ENCODE results near the gene DNAAF5.

The DNAAF5 gene

DNA sequence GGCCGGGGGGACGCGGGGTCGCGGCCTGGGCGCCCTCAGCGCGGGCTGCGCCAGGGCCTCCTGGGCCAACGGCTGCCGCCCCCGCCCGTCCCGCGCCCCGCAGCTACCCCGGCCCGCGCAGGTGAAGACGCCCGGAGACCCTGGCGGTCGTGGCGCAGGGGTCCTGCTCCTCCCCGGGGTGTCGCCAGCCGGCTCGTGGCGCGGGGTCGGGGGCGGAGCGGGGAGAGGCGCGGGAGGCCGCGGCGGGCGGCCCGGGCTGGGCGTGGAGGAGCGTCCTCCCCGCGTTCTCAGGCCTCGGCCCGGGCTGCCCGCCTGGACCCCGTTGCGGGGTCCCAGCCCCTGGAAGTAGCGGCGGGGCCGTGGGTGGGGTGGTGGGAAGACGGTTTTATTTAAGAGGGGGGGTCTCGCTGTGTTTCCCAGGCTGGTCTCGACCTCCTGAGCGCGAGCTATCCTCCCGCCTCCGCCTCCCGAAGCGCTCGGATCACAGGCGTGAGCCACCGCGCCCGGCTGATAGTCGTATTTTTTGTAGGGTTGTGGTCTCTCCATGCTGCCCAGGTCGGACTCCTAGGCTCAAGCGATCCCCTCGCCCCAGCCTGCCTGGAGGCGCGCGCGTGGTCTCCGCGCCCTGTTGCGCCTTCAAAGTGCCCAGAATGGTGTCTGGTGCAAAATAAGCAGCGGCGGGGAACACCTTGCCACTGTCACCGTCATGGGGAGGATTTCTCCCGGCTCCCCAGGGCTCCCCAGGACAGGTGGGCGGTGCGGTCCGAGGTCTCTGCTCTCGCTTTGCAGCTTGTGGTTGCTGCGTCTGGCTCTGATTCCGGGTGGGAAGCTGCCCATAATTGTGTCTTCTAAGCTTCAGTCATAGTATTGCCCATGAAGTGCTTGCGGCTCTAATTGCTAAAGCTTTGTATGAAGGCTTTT lies 90.5 kb downstream of the DNAAF5 start:
- Histone ChIP-seq H3K27ac (peak overlapping the region; percentile 85), H4K20me1 (peaks cover 76% of the 10 kb centered on the region), H3K4me1 (peaks cover 75% of the 10 kb centered on the region)

DNA sequence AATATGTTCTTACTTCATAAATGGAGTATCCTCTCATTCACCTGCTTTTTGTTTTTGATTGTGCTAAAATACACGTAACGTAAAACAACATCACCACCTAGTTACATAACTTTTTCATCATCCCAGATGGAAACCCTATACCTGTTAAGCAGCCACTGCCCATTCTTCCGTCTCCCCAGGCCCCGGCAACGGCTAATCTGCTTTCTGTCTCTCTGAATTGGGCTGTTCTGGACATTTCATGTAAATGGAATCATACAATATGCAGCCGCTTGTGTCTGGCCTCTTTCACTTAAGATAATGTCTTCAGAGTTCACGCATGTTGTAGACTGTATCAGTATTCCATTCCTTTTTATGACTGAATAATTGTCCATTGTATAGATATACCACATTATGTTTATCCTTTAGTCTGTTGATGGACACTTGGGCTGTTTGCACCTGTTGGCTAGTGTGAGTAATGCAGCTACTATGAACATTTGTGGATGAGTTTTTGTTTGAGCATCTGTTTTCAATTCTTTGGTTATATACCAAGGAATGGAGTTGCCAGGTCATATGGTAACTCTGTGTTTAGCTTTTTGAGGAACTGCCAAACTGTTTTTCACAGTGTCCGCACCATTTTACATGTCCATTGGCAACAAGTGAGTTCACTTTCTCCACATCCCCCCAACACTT lies 91.7 kb downstream of the DNAAF5 start:
- peaks cover 15% of the 10 kb centered on the region for H3K36me3 ChIP-seq
- H3K27me3 ChIP-seq, result no peaks in the 10 kb centered on the region
- H4K20me1 ChIP-seq, result peaks cover 77% of the 10 kb centered on the region
- H3K4me3 ChIP-seq, result peak overlapping the region; percentile 92; the same call in 1 of the 2 replicates
- no peak overlapping the region for H3K9ac ChIP-seq
- no peak overlapping the region for H3K27ac ChIP-seq
- peak overlapping the region; percentile 99 for H3K4me2 ChIP-seq
- TF ChIP-seq Cebpa-rat (IDR thresholded peaks at IDR 0.05), result no peak
- no peaks in the 10 kb centered on the region for H3K9me3 ChIP-seq
- peaks cover 70% of the 10 kb centered on the region for H3K4me1 ChIP-seq

More for the DNA sequence above, 90.5 kb downstream of the DNAAF5 start:
- Histone ChIP-seq H3K4me2 (peak overlapping the region; percentile 99), H3K9me3 (no peaks in the 10 kb centered on the region), H3K4me3 (peak overlapping the region; percentile 92), H3K36me3 (peaks cover 6% of the 10 kb centered on the region; the same call in 1 of the 2 replicates), H3K9ac (peak overlapping the region; percentile 84), H3K27me3 (no peaks in the 10 kb centered on the region)
- TF ChIP-seq Cebpa-rat (IDR thresholded peaks at IDR 0.05), result no peak

DNA sequence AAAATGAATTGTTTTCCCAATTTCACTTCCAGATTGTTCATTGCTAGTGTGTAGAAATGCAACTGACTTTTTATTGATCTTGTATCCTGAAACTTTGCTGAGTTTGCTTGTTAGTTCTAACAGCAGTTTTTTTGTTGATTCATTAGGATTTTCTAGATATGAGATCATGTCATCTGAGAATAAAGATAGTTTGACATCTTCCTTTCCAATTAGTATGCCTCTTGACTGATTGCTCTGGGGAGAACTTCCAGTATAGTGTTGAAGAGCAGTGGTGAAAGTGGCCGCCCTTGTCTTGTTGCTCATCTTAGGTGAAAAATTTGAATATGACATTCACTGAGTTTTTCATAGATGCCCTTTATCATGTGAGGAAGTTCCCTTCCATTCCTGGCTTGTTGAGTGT lies 93.8 kb downstream of the DNAAF5 start:
- H3K27me3 ChIP-seq, result no peaks in the 10 kb centered on the region
- H3K36me3 ChIP-seq, result peaks cover 23% of the 10 kb centered on the region
- H4K20me1 ChIP-seq, result peaks cover 87% of the 10 kb centered on the region
- H3K4me2 ChIP-seq, result no peak overlapping the region
- H3K4me1 ChIP-seq, result peaks cover 70% of the 10 kb centered on the region
- no peak overlapping the region for H3K4me3 ChIP-seq
- no peak overlapping the region for H3K9ac ChIP-seq
- no peak for TF ChIP-seq Cebpa-rat (IDR thresholded peaks at IDR 0.05)
- no peak overlapping the region for H3K27ac ChIP-seq
- H3K9me3 ChIP-seq, result no peaks in the 10 kb centered on the region

DNA sequence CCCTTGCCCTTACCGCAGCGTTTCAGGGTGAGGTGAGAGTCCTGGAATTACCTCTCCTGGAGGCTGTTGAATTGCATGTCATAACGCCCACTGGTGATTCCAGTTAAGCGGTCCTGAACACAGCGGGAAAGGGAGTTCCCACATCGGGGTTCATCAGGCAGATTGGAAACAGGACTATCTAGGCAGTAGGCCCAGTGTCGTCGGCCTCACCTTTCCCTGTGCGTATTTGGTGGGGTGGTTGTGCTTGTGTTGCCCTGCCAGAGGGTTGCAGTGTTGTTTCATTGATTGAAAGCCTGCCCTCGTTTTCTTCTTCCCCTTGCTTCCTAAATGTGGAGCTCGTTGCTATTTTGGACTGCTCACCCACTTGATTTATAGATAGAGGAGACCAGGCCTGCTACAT lies 95.2 kb downstream of the DNAAF5 start:
- no peak overlapping the region for H3K27ac ChIP-seq
- no peak for TF ChIP-seq Cebpa-rat (IDR thresholded peaks at IDR 0.05)
- no peaks in the 10 kb centered on the region for H3K9me3 ChIP-seq
- peaks cover 29% of the 10 kb centered on the region for H3K36me3 ChIP-seq
- H3K4me3 ChIP-seq, result no peak overlapping the region
- peaks cover 76% of the 10 kb centered on the region for H3K4me1 ChIP-seq
- no peaks in the 10 kb centered on the region for H3K27me3 ChIP-seq
- H3K4me2 ChIP-seq, result peak overlapping the region; percentile 15; the same call in 1 of the 2 replicates
- H4K20me1 ChIP-seq, result peaks cover 100% of the 10 kb centered on the region
- H3K9ac ChIP-seq, result 0 out of 2 replicates have a peak overlapping the region, but pooled peaks have one; percentile 35

DNA sequence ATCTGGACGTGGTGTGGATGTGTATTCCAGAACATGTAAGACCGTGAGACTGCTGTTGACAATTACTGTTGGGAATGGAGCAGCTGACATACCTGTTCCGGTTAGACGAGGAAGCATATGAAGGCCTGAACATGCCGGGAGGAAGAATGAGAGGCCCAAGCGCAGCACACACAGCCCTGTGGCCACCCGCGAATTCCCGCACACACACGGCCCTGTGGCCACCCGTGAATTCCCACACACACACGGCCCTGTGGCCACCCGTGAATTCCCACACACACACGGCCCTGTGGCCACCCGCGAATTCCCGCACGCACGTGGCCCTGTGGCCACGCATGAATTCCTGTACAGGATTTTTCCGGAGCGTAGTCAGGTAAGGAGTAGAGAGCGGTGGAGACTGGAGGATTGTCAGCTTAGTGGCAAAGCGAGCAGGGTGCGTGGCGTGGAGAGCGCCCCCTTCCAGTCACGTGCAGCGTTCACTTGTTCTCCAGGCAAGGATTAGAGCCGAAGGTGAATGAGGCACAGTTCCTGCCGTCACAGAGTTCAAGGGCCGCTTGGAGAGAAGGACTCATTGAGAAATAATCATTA lies 96.3 kb downstream of the DNAAF5 start:
- H3K27ac ChIP-seq, result no peak overlapping the region
- peaks cover 100% of the 10 kb centered on the region for H4K20me1 ChIP-seq
- no peak overlapping the region for H3K4me3 ChIP-seq
- peaks cover 29% of the 10 kb centered on the region for H3K36me3 ChIP-seq
- peaks cover 74% of the 10 kb centered on the region for H3K4me1 ChIP-seq
- no peaks in the 10 kb centered on the region for H3K27me3 ChIP-seq
- no peak overlapping the region for H3K4me2 ChIP-seq
- no peak for TF ChIP-seq Cebpa-rat (IDR thresholded peaks at IDR 0.05)
- no peak overlapping the region for H3K9ac ChIP-seq
- no peaks in the 10 kb centered on the region for H3K9me3 ChIP-seq

DNA sequence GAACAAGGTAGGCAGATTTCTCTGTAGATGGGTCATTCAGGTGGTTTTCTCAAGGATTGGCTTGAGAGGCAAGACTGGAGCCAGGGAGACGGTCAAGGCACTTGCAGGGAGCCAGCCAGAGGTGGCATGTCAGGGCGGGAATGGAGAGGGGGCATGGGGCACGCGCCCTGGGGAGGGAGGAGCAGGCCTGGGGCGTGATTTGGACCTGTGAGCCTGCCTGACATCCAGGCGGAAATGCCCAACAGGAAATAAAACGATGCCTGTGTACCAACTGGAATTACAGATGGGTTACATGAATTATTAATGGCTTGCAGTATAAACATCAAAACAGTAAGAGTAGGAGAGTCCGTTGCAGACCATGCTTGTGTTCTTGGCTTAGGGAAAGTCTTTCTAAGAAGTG lies 97.2 kb downstream of the DNAAF5 start:
- Histone ChIP-seq H3K4me3 (no peak overlapping the region), H3K27me3 (no peaks in the 10 kb centered on the region), H3K9me3 (no peaks in the 10 kb centered on the region), H3K36me3 (peaks cover 28% of the 10 kb centered on the region), H4K20me1 (peaks cover 100% of the 10 kb centered on the region), H3K27ac (no peak overlapping the region), H3K9ac (no peak overlapping the region), H3K4me1 (peaks cover 68% of the 10 kb centered on the region), H3K4me2 (peak overlapping the region; percentile 42; the same call in 1 of the 2 replicates)
- no peak for TF ChIP-seq Cebpa-rat (IDR thresholded peaks at IDR 0.05)

DNA sequence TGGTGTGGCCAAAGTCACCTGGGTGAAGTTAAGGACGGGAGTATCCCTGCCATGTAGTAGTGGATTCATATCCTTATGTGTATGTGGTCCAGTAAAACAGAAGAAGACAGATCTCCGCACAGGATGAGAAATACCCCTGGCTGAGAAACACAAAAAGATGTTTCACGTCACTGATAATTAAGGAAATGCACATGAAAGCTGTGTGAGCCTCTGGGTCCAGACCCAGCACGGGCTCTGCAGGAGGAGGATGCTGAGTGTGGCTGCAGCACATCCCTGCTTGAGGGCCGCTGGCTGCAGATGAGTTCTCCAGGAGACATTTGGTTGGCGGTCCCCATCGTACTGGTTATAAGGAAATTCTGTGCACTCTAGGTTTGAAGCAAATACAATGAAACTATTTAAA lies 97.6 kb downstream of the DNAAF5 start:
- Histone ChIP-seq H4K20me1 (peaks cover 100% of the 10 kb centered on the region), H3K36me3 (peaks cover 32% of the 10 kb centered on the region), H3K9me3 (no peaks in the 10 kb centered on the region), H3K9ac (no peak overlapping the region), H3K27ac (no peak overlapping the region), H3K4me1 (peaks cover 73% of the 10 kb centered on the region), H3K4me3 (no peak overlapping the region), H3K4me2 (peak overlapping the region; percentile 42), H3K27me3 (no peaks in the 10 kb centered on the region)
- TF ChIP-seq Cebpa-rat (IDR thresholded peaks at IDR 0.05), result no peak

DNA sequence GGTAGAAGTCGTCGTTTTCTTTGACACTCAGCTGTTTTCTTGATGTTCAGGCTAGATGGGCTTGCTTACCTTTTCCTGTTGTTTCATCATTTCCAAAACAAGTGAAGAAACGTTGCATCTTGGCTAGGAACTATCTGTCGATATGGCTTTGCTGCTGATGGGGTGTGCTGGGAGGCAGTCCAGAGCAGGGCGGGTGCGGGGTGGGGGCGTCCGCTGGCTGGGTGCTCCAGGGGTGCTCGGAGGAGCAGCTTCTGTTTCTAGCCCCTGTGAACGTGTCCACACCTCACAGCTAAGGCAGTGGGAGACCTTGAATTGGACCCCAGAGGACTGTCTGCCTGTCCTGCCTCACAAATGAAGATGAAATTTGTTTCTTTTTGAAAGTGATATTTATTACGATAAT lies 98.2 kb downstream of the DNAAF5 start:
- peak overlapping the region; percentile 42 for H3K4me2 ChIP-seq
- H3K36me3 ChIP-seq, result peaks cover 32% of the 10 kb centered on the region
- peaks cover 78% of the 10 kb centered on the region for H3K4me1 ChIP-seq

DNA sequence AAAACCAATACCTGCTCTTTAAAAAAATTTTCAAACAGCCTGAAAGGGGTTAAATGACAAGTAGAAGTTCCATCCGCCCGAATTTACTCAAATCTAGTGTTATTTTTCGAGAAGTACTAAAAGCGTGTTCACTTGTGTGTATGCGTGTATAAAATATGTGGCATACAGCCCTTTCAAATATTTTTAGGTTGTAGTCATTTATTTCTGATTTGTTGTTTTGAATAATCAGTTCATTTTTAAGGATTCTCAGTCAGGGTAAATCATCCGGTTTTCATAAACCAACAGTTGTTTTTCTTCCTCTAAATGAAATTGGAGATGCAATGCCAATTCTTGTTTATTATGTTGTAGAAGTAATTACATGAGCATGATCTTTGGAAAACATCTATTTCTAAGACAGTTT lies 98.9 kb downstream of the DNAAF5 start:
- Histone ChIP-seq H3K27ac (no peak overlapping the region), H4K20me1 (peaks cover 100% of the 10 kb centered on the region), H3K36me3 (peaks cover 32% of the 10 kb centered on the region), H3K27me3 (no peaks in the 10 kb centered on the region), H3K9ac (no peak overlapping the region), H3K4me2 (no peak overlapping the region), H3K4me1 (peaks cover 82% of the 10 kb centered on the region), H3K9me3 (no peaks in the 10 kb centered on the region), H3K4me3 (no peak overlapping the region)
- TF ChIP-seq Cebpa-rat (IDR thresholded peaks at IDR 0.05), result no peak

More for the DNA sequence above, 98.2 kb downstream of the DNAAF5 start:
- Histone ChIP-seq H3K27me3 (no peaks in the 10 kb centered on the region), H3K9ac (no peak overlapping the region), H4K20me1 (peaks cover 100% of the 10 kb centered on the region), H3K4me3 (no peak overlapping the region), H3K9me3 (no peaks in the 10 kb centered on the region), H3K27ac (no peak overlapping the region)
- TF ChIP-seq Cebpa-rat (IDR thresholded peaks at IDR 0.05), result no peak
